GF-D8 (cell line): Measurements from ENCODE around the gene SLC2A4RG.

Experiments used
- DNase-seq: peaks from one replicate; lab custom pipeline; 2025; lab: John Stamatoyannopoulos, UW

SLC2A4RG gene

GRCh38 chr20:63741354-63741675 is 1.7 kb downstream of the SLC2A4RG start:
- DNase-seq = no peak

GRCh38 chr20:63741676-63742380 is 2.3 kb downstream of the SLC2A4RG start:
- no peak for DNase-seq

GRCh38 chr20:63742381-63743024 is 2.9 kb downstream of the SLC2A4RG start:
- DNase-seq = no peak

- DNase-seq = no peak
Measured at GRCh38 chr20:63743210-63743970, 3.8 kb downstream of the SLC2A4RG start.

GRCh38 chr20:63744158-63744557 is 4.6 kb downstream of the SLC2A4RG start:
- no peak for DNase-seq

GRCh38 chr20:63744574-63745423 is 5.2 kb downstream of the SLC2A4RG start:
- DNase-seq = no peak

GRCh38 chr20:63745424-63745805 is 5.8 kb downstream of the SLC2A4RG start:
- DNase-seq = no peak

GRCh38 chr20:63745961-63746731 is 6.6 kb downstream of the SLC2A4RG start:
- no peak for DNase-seq

- no peak for DNase-seq
Measured at GRCh38 chr20:63746751-63747315, 7.3 kb downstream of the SLC2A4RG start.

GRCh38 chr20:63747622-63748069 is 8.1 kb downstream of the SLC2A4RG start:
- DNase-seq = no peak

GRCh38 chr20:63748070-63748933 is 8.7 kb downstream of the SLC2A4RG start:
- no peak for DNase-seq

GRCh38 chr20:63748934-63749270 is 9.3 kb downstream of the SLC2A4RG start:
- no peak for DNase-seq

- DNase-seq = no peak
Measured at GRCh38 chr20:63749597-63750508, 10.3 kb downstream of the SLC2A4RG start.

GRCh38 chr20:63750807-63751470 is 11.4 kb downstream of the SLC2A4RG start:
- no peak for DNase-seq

GRCh38 chr20:63751471-63752271 is 12.1 kb downstream of the SLC2A4RG start:
- DNase-seq = no peak

GRCh38 chr20:63752411-63753101 is 13.0 kb downstream of the SLC2A4RG start:
- no peak for DNase-seq

- no peak for DNase-seq
Measured at GRCh38 chr20:63753381-63753780, 13.8 kb downstream of the SLC2A4RG start.
